Lung (tissue), 12 donors: Measurements from ENCODE around the gene MAN2A2. TPM values are rescaled to one million over a fixed set of nuclear protein-coding genes. Genes with fewer than 3 reads are reported as not detected.

ENCODE experiments used
- ATAC-seq: fragments of 200-7000 bp; cut with Tn5 transposase; one replicate; pipeline ENCODE4 v1.9.1; 2020; ENCODE audit warnings: moderate number of reproducible peaks; ENCODE audit not compliant: insufficient read depth, low FRiP score
- DNase-seq, 3 donors: peaks; one replicate each; pipeline ENCODE4 v3.0.0-alpha.2; 2013 to 2017
- H3K27ac ChIP-seq, 2 donors: one replicate each; pipeline ENCODE4 v1.5.1; 2013; ENCODE audit warnings: mild to moderate bottlenecking in 2 of 2, moderate library complexity in 2 of 2, control low read depth in 1 of 2, inconsistent platforms in 1 of 2, low read depth in 1 of 2, low read length in 1 of 2
- H3K27me3 ChIP-seq, 3 donors: one replicate each; pipeline ENCODE4 v1.5.1; 2013; ENCODE audit warnings: low read length in 2 of 3; ENCODE audit not compliant: control insufficient read depth in 3 of 3, insufficient read depth in 3 of 3
- H3K36me3 ChIP-seq, 4 donors: one replicate each; pipeline ENCODE4 v1.5.1; 2013; ENCODE audit warnings: low read length in 4 of 4, mild to moderate bottlenecking in 1 of 4, moderate library complexity in 1 of 4; ENCODE audit not compliant: control insufficient read depth in 4 of 4, insufficient read depth in 4 of 4
- H3K4me1 ChIP-seq, 5 donors: one replicate each; pipeline ENCODE4 v1.5.1; 2013; ENCODE audit warnings: low read length in 5 of 5, mild to moderate bottlenecking in 2 of 5, moderate library complexity in 1 of 5; ENCODE audit not compliant: control insufficient read depth in 5 of 5, insufficient read depth in 5 of 5
- H3K4me3 ChIP-seq: one replicate; pipeline ENCODE4 v1.5.1; 2013; ENCODE audit warnings: mild to moderate bottlenecking, control low read depth, moderate library complexity
- H3K9ac ChIP-seq, 2 donors: one replicate each; pipeline ENCODE4 v1.5.1; 2013; ENCODE audit warnings: low read length in 2 of 2, control low read depth in 1 of 2; ENCODE audit not compliant: insufficient read depth in 1 of 2
- H3K9me3 ChIP-seq, 4 donors: one replicate each; pipeline ENCODE4 v1.5.1; 2013; ENCODE audit warnings: low read length in 3 of 4, mild to moderate bottlenecking in 1 of 4, moderate library complexity in 1 of 4; ENCODE audit not compliant: control insufficient read depth in 4 of 4, insufficient read depth in 3 of 4
- CTCF ChIP-seq: IDR thresholded peaks from 2 replicates; pipeline ENCODE4 v1.5.1; 2012; ENCODE audit warnings: mild to moderate bottlenecking; ENCODE audit errors: control extremely low read depth, extremely low read depth
- WGBS, 2 donors: extraction: QIAGEN DNeasy Blood & Tissue Kit; methylation state at CpG; one replicate each; pipeline ENCODE4 v1.1.7; 2013; 5-methylcytosine and 5-hydroxymethylcytosine counted together
- polyA plus RNA-seq, 2 donors: library from polyadenylated mRNA; stranded (reverse); fragments of 200-250 nt; gene quantifications; one replicate each; pipeline ENCODE4 v1.2.1, GENCODE V29; 2013
- total RNA-seq, 2 donors: library from RNA; depleted of rRNA in 1 of 2; stranded (reverse); fragments of >200 nt in 1 of 2; gene quantifications; one replicate each; pipeline ENCODE4 v1.2.1, GENCODE V29; 2014 to 2021
- donor health status: control.
- donor health status: control.
- donor health status: Bipolar disorder and iron deficiency.
- donor health status: healthy.
- donor health status: DM: yes; HTN: yes; CAD: no.

The MAN2A2 gene
- total and polyA plus RNA-seq, 4 donors = 34.1 to 82.9 (median 60.1) TPM

GRCh38 chr15:90966262-90966661, 63.2 kb downstream of the MAN2A2 start:
- DNase-seq = no peak

GRCh38 chr15:90967206-90967605, 64.1 kb downstream of the MAN2A2 start:
- Histone ChIP-seq H3K27ac (no peak overlapping the region), H3K9ac (no peak overlapping the region), H3K9me3 (no peaks in the 10 kb centered on the region), H3K4me1 (no peaks in the 10 kb centered on the region), H3K4me3 (no peak overlapping the region), H3K27me3 (no peaks in the 10 kb centered on the region), H3K36me3 (peaks cover 3 to 29% (median 19%) of the 10 kb centered on the region in 4 donors)
- 98 to 100% methylated on average over 5 of the region's 5 CpGs for WGBS, 2 donors
- no peak for DNase-seq
- TF ChIP-seq CTCF = no peak
- ATAC-seq = no peak

More at GRCh38 chr15:90966262-90966661, 63.2 kb downstream of the MAN2A2 start:
- H3K36me3 ChIP-seq = peaks cover 4 to 37% (median 25%) of the 10 kb centered on the region in 4 donors
- H3K9me3 ChIP-seq = no peaks in the 10 kb centered on the region
- H3K9ac ChIP-seq = no peak overlapping the region
- no peak overlapping the region for H3K4me3 ChIP-seq
- H3K27me3 ChIP-seq = no peaks in the 10 kb centered on the region
- 90 to 91% methylated on average over 9 of the region's 9 CpGs for WGBS, 2 donors
- H3K27ac ChIP-seq = no peak overlapping the region
- TF ChIP-seq CTCF = no peak
- no peak for ATAC-seq
- H3K4me1 ChIP-seq = no peaks in the 10 kb centered on the region

- Histone ChIP-seq H3K9me3 (no peaks in the 10 kb centered on the region), H3K36me3 (peaks cover 0 to 29% (median 17%) of the 10 kb centered on the region in 4 donors), H3K4me1 (no peaks in the 10 kb centered on the region), H3K4me3 (no peak overlapping the region), H3K27ac (no peak overlapping the region), H3K27me3 (no peaks in the 10 kb centered on the region), H3K9ac (no peak overlapping the region)
- no peak for DNase-seq
- WGBS, 2 donors = 97 to 100% methylated on average over 1 of the region's 1 CpG
- no peak for ATAC-seq
- TF ChIP-seq CTCF = no peak
Observed at GRCh38 chr15:90968434-90968833, 65.3 kb downstream of the MAN2A2 start.

GRCh38 chr15:90970274-90970673, 67.2 kb downstream of the MAN2A2 start:
- no peaks in the 10 kb centered on the region for H3K9me3 ChIP-seq
- DNase-seq (no peak), ATAC-seq (no peak)
- WGBS, 2 donors = 92 to 97% methylated on average over 7 of the region's 7 CpGs
- H3K4me3 ChIP-seq = no peak overlapping the region
- H3K27ac ChIP-seq = no peak overlapping the region
- peaks cover 0 to 37% (median 17%) of the 10 kb centered on the region in 4 donors for H3K36me3 ChIP-seq
- H3K9ac ChIP-seq = no peak overlapping the region
- TF ChIP-seq CTCF = no peak
- no peaks in the 10 kb centered on the region for H3K4me1 ChIP-seq
- no peaks in the 10 kb centered on the region for H3K27me3 ChIP-seq
